ENCODE measurements around the gene ITLN2. TPM values are rescaled to one million over a fixed set of nuclear protein-coding genes. Genes with fewer than 3 reads are reported as not detected.

The ITLN2 gene
- total and polyA plus RNA-seq, 9 of the 15 experiments (the other 6 are each of a cell fraction or from before 2014, with no cell fraction given) = not detected

GRCh38 chr1:160954158-160955104, at the start of gene ITLN2 (continued):
- peak; percentile 40; the same call in 1 of the 2 replicates for TF ChIP-seq DEAF1 (CRISPR knock-in tag; IDR thresholded peaks at IDR 0.05)
- no peak for TF ChIP-seq ZBTB11 (CRISPR knock-in tag; IDR thresholded peaks at IDR 0.05)
- TF ChIP-seq KHSRP (IDR thresholded peaks at IDR 0.05) = no peak
- TF ChIP-seq ZHX1 (conservative IDR thresholded peaks at IDR 0.05; ENCODE audit: low read length) = no peak
- TF ChIP-seq ZBTB1 (CRISPR knock-in tag; IDR thresholded peaks at IDR 0.05; ENCODE audit: borderline replicate concordance, low read depth) = no peak
- TF ChIP-seq FOXP4 (CRISPR knock-in tag; IDR thresholded peaks at IDR 0.05; ENCODE audit: borderline replicate concordance) = no peak
- 0 out of 2 replicates have a peak, but pooled peaks have one; percentile 1 for TF ChIP-seq SPI1 (IDR thresholded peaks at IDR 0.05; ENCODE audit: borderline replicate concordance, low read depth, low read length)
- no peak for TF ChIP-seq PCBP1 (IDR thresholded peaks at IDR 0.05; ENCODE audit: low read depth, low read length, poor library complexity, severe bottlenecking)
- TF ChIP-seq ZZZ3 (IDR thresholded peaks at IDR 0.05) = no peak
- no peak for TF ChIP-seq EP400 (IDR thresholded peaks at IDR 0.05)
- TF ChIP-seq BACH1 (tag; IDR thresholded peaks at IDR 0.05) = no peak
- TF ChIP-seq ZBTB17 (CRISPR knock-in tag; IDR thresholded peaks at IDR 0.05) = no peak
- no peak for TF ChIP-seq TEAD1 (CRISPR knock-in tag; IDR thresholded peaks at IDR 0.05)
- TF ChIP-seq ZNF354B (CRISPR knock-in tag; IDR thresholded peaks at IDR 0.05) = no peak
- no peak for TF ChIP-seq NUFIP1 (IDR thresholded peaks at IDR 0.05; ENCODE audit: partially characterized antibody)
- TF ChIP-seq PHB (CRISPR knock-in tag; IDR thresholded peaks at IDR 0.05) = no peak
- TF ChIP-seq XRCC4 (IDR thresholded peaks at IDR 0.05; ENCODE audit: extremely low read depth, insufficient read depth, insufficient read length) = no peak
